Right lobe of liver (tissue), 6 donors: Measurements from ENCODE around the gene ITM2A. TPM values are rescaled to one million over a fixed set of nuclear protein-coding genes. Genes with fewer than 3 reads are reported as not detected.

Experiments used
- ATAC-seq, 4 donors: fragments of 200-7000 bp; cut with Tn5 transposase; one replicate each; pipeline ENCODE4 v1.9.1; 2020; ENCODE audit warnings: mild to moderate bottlenecking in 4 of 4, moderate library complexity in 4 of 4
- DNase-seq, 3 donors: peaks; one replicate each; pipeline ENCODE4 v3.0.0-alpha.2; 2020
- H3K27ac ChIP-seq, 3 donors: fragments of 200-600 bp; one replicate each; pipeline ENCODE4 v1.8.0; 2022
- H3K27me3 ChIP-seq, 2 donors: fragments of 200-600 bp; one replicate each; pipeline ENCODE4 v1.8.0; 2022
- H3K36me3 ChIP-seq, 4 donors: fragments of 200-600 bp; sonication (generic) in 1 of 4; one replicate each; pipeline versions ENCODE4 v1.5.1 to v1.8.0; 2017 to 2022; ENCODE audit warnings: control low read depth in 1 of 4
- H3K4me1 ChIP-seq, 4 donors: fragments of 200-600 bp; sonication (generic) in 1 of 4; one replicate each; pipeline versions ENCODE4 v1.5.1 to v1.8.0; 2017 to 2022; ENCODE audit warnings: control low read depth in 1 of 4
- H3K4me3 ChIP-seq, 3 donors: fragments of 200-600 bp; one replicate each; pipeline ENCODE4 v1.8.0; 2022
- H3K9me3 ChIP-seq, 4 donors: fragments of 200-600 bp; sonication (generic) in 1 of 4; one replicate each; pipeline versions ENCODE4 v1.5.1 to v1.8.0; 2017 to 2022; ENCODE audit warnings: control low read depth in 1 of 4
- CTCF ChIP-seq, 4 donors: fragments of 200-600 bp in 3 of 4; fragments of 450-650 bp in 1 of 4; IDR thresholded peaks; one replicate each; pipeline versions ENCODE4 v1.5.1 to v1.8.0; 2016 to 2022; ENCODE audit warnings: antibody characterized with exemption in 4 of 4, mild to moderate bottlenecking in 2 of 4
- POLR2A ChIP-seq: fragments of 450-650 bp; IDR thresholded peaks from one replicate; pipeline ENCODE4 v1.6.1; 2017; ENCODE audit warnings: antibody characterized with exemption, mild to moderate bottlenecking
- WGBS: methylation state at CpG from one replicate; pipeline ENCODE4 v1.1.6; 2018; ENCODE audit warnings: low coverage, low lambda C conversion rate; ENCODE audit not compliant: insufficient coverage; ENCODE audit errors: missing lambda C conversion rate; 5-methylcytosine and 5-hydroxymethylcytosine counted together
- intact Hi-C, 2 donors: fragments of 100-400 bp; cut with DNase I; formaldehyde crosslinking; loops; one replicate each; pipeline versions ENCODE4 v1.11.2 to v1.14.1; 2022
- long read RNA-seq: library from polyadenylated mRNA; unstranded; transcript quantifications from one replicate; pipeline ENCODE4 v2.0.0, GENCODE V29; 2019
- total RNA-seq, 6 experiments: library from RNA; depleted of rRNA in 2 of 6; stranded (reverse); fragments of >200 nt in 2 of 6; fragmentation: NEBNext Ultra II Directional in 3 of 6; extraction: Animal tissue kit (Norgen Biotek cat#: 25700) in 3 of 6; gene quantifications; one replicate each; pipeline versions ENCODE4 v1.1.0 to v1.2.4, GENCODE V29; 2016 to 2023
- donor health status: DM: no; HTN: yes; CAD: no.
- donor health status: DM: no; HTN: no; CAD: no.
- donor health status: DM: no; HTN: no; CAD: no.
- donor health status: DM: no; HTN: yes; CAD: no.
- donor health status: DM: no; HTN: yes; CAD: no.

The ITM2A gene
- 1 to 10 TPM in 4 of 6 experiments, under 1 TPM in 2; 0.18 to 4.9 (median 1.6) TPM for total RNA-seq
- long read RNA-seq = 0 reads

DNA sequence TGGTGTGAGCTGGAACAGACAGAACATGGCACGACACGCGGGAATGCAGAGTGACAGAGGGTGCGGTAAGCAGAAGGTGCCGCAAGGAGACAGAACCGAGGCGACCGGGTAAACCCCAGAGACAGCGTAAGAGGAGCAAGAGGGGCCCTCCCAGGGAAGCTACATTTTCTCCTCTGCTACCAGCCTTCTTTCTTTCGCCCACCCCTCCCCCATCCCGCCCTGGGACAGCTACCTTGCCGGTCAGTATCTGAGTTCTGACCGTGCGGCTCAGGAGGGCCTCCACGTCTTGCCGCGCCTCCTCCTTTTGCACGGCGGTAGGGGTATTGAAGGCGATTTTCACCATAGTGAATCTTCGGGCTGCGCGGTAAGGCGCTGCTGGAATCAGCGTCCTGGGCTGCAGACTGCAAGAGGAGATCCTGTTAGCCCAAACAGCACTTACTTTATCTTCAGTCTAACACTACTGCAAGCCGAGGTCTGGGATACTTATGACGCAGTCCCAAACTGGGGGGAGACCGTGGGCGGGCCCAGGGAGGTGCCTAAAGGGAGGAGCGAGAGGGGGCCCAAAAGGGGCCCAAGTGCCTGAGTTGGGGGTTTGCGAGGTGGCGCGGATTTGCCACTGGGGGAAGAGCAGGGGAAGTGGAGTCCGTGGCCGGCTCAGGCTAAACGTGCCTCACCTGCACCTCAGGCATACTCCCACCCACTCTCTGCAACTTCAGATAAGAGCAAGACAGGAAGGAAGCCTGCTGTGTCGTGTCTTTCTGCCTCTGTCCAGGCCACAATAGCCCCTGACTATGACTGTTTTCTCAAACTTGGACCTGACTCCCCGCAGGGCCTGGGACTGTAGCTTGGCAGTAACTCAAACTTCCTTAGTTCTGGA lies at the start of gene ITM2A:
TSS of gene ITM2A (minus strand) at position 462 of the 877 bp plus-strand sequence. CDS start at position 343, 119 bp downstream.
- peak; percentile 40 to 79 (median 60) for ATAC-seq
- 17% methylated on average over 34 of the region's 38 CpGs for WGBS

GRCh38 chrX:79415056-79415455 lies 47.9 kb upstream of the ITM2A start:
- ATAC-seq (no peak), DNase-seq (no peak)
- Histone ChIP-seq H3K4me1 (no peaks in the 10 kb centered on the region), H3K27ac (no peak overlapping the region), H3K4me3 (no peak overlapping the region), H3K27me3 (peaks cover 4 to 5% of the 10 kb centered on the region in 2 donors), H3K36me3 (no peaks in the 10 kb centered on the region), H3K9me3 (no peaks in the 10 kb centered on the region)
- WGBS = 16% methylated on average over 2 of the region's 2 CpGs
- no peak for TF ChIP-seq CTCF (IDR thresholded peaks at IDR 0.05)
- TF ChIP-seq POLR2A = no peak
- intact Hi-C loops = no loop called here

More for the DNA sequence above, at the start of gene ITM2A:
- no peaks in the 10 kb centered on the region for H3K36me3 ChIP-seq
- intact Hi-C loops = no loop called here
- no peaks in the 10 kb centered on the region for H3K4me1 ChIP-seq
- peak in 2 of 3 donors; percentile 22 to 51 for DNase-seq
- no peaks in the 10 kb centered on the region for H3K9me3 ChIP-seq
- H3K27me3 ChIP-seq = no peaks in the 10 kb centered on the region
- H3K27ac ChIP-seq = no peak within 1 kb of the TSS
- H3K4me3 ChIP-seq = peak within 1 kb of the TSS in 2 of 3 donors; percentile 9 to 10
- TF ChIP-seq POLR2A (no peak), CTCF (IDR thresholded peaks at IDR 0.05) (no peak)

- Histone ChIP-seq H3K36me3 (no peaks in the 10 kb centered on the region), H3K9me3 (no peaks in the 10 kb centered on the region), H3K4me1 (no peaks in the 10 kb centered on the region), H3K27me3 (peaks cover 4 to 5% of the 10 kb centered on the region in 2 donors), H3K27ac (no peak overlapping the region), H3K4me3 (no peak overlapping the region)
- no peak for ATAC-seq
- intact Hi-C loops = no loop called here
- no peak for DNase-seq
- 49% methylated on average over 7 of the region's 7 CpGs for WGBS
- TF ChIP-seq POLR2A (no peak), CTCF (IDR thresholded peaks at IDR 0.05) (no peak)
Measured at GRCh38 chrX:79413963-79414362, 46.8 kb upstream of the ITM2A start.

GRCh38 chrX:79412972-79413371 lies 45.8 kb upstream of the ITM2A start:
- Histone ChIP-seq H3K9me3 (no peaks in the 10 kb centered on the region), H3K4me3 (no peak overlapping the region), H3K4me1 (no peaks in the 10 kb centered on the region), H3K27me3 (peaks cover 4 to 5% of the 10 kb centered on the region in 2 donors), H3K36me3 (no peaks in the 10 kb centered on the region), H3K27ac (no peak overlapping the region)
- no peak for DNase-seq
- WGBS = 16% methylated on average over 6 of the region's 6 CpGs
- ATAC-seq = no peak
- peak; percentile 21 to 45 (median 45) for TF ChIP-seq CTCF (IDR thresholded peaks at IDR 0.05)
- TF ChIP-seq POLR2A = no peak
- intact Hi-C loops = no loop called here
